ENCODE results near the gene CD69.

CD69 gene

DNA sequence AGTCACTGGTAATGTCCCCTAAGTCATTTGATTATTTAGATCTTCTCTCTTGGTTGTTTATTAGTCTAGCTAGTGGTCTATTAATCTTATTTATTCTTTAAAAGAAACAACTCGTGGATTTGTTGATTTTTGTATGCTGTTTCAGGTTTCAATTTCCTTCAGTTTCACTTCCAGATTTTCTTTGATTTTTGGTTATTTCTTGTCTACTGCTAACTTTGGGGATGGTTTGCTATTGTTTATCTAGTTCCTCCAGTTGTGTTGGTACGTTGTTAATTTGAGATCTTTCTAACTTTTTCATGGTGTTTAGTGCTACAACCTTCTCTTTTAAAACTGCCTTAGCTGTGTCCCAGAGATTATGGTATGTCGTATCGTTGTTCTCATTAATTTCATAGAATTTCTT, 18.5 kb upstream of the CD69 start:
- DNase-seq = no peak

DNA sequence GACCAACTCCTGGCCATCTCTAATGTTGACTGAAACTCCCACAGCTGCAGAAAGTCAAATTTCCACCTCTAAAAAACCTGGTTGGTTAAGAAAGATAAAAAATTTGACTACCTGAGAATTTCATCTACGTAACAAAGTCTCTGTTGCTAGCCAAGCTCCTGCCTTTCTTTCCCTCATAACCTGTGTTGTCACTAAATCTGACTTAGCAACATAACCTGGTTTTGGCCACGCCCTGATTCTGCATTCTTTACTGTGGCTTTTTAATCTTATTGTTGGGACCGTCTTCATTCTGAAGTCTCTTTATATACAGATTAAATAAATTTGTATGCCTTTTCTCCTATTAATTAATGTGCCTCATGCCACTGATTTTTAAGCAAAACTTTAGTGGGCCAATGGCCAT, 16.1 kb upstream of the CD69 start:
- DNase-seq = no peak

DNA sequence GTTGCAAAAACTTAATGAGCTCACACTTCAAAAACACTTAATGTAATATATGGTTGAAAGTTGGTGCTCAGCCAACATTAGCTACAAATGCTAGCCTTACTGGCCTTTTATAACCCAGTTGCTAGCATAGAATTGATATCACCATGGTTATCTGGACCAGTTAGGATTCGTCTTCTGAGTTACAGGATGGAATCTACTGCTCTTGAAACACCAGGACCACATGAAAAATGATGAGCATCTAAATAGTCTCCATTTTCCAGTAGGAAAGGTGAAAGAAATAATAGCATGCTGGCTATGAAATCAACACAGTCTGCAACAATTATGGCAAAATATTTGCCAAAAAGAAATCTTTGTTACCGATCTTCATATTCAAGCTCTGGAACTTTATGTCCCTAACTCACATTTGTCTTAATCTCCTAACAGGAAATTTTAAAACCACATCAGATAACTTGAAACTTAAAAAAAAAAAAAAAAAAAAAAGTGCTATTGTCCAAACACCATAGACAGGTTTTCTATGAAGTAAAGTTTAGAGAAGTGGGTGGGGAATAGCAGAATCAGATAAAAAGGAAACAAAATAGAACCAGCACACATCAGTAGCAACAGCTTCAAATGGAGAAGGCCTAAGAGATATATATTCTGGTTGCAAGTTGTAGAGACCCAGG, 12.6 kb upstream of the CD69 start:
- no peak for DNase-seq

DNA sequence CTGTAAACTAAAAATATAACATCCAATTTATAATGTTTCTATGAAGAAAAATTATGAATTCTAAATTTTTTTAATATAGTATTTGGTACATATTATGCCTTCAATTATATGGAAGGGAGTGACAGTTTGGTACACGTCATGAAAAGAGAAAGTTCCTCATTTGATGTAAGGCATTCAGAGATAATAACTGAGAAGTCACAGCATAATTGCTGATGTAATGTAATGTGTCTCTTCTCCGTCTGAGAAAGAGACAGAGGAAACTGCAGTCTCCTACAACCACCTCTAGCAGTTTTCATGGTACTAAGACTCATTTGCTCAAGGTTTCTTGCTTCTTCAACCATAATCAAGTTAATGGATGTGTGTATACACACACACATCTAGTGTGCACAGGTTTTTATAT, 2.3 kb upstream of the CD69 start:
- DNase-seq = no peak

DNA sequence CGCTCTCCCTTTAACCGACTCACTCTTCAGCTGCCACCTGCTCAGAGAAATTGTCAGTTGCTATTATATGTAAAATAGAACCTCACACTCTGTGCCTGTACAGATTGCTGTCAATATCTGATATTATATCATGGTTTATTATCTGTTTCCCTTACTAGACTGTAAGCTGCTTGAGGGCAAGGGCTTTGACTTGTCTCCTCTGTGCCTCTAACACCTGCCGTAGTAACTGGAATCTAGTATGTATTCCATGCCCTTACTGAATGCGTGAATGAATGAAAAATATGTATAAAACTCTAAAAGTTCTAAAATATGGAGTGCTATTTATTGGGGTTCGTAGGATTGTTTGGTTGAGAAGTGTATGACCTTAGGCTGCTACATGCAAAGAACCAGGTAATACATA, 1.7 kb upstream of the CD69 start:
- DNase-seq = no peak

DNA sequence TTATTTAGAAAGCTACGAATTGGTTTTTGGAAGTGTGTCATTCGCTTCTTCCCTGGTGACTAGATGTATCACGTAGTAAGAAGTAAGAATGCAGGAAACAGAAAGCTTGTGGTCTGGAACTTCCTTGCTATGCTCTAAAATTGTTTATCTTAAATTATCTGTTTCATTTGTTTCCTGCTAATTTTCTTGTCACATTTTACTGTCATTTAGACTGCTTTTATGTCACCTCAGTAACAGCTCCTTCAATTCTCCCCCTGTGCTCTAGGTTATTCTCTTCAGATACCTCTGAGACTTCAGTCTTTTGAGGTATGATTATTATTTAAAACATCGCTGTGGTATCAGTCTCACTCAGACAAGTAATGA, 699 bp upstream of the CD69 start:
- DNase-seq = no peak

DNA sequence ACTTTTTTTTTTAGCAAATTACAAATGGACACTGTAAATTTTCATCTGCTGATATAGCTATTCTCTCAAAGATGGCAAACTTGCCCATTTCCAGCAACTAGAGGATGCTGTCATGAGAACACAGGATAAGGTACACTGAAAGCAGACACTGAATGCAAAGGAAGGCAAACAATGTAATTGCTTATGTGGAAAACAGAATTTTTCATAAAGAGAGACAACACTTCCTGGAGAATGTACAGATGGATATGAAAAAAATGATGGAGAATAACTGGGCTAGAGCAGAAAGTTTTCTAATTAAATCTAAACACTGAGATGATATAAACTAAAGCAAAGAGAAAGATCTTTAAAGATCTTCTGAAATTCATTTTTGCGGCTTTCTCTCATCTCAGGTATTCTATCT, 581 bp downstream of the CD69 start:
- no peak for DNase-seq

DNA sequence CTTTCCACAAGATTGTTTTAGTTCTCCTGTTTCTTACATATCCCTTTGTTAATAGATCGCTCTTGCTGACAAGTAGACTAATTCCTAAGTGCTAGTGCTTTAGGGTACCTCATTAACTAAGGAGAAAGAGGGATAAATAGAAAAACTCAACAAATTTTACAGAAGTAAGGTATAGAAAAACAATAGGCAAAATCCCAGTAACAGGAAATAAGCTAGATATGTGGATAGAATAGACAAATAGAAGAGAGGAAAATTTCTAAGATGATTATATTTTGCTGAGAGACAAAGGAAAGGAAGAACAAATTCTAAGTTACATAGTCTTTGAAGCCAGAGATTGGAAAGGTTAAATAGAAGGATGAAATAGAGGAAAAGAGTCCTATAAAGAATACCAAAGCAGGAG, 1.0 kb downstream of the CD69 start:
- DNase-seq = no peak

DNA sequence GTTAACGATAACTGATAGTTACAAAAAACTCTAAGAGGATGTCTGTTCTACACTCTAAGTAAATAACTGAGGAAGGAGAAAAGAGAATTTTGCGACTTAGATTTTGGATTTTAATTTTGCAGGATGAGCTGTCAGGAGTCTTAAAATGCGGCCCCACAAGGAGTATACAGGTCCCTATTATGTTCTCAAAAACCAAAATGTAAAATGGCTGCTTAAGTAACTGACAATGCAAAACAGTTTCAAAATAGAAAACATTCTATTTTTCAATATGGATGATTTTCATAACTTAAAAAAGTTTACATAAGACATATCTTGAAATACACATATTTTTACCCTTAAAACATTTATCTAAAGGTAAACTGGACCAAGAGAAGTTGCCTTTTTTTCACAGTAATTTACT, 2.6 kb downstream of the CD69 start:
- DNase-seq = no peak

DNA sequence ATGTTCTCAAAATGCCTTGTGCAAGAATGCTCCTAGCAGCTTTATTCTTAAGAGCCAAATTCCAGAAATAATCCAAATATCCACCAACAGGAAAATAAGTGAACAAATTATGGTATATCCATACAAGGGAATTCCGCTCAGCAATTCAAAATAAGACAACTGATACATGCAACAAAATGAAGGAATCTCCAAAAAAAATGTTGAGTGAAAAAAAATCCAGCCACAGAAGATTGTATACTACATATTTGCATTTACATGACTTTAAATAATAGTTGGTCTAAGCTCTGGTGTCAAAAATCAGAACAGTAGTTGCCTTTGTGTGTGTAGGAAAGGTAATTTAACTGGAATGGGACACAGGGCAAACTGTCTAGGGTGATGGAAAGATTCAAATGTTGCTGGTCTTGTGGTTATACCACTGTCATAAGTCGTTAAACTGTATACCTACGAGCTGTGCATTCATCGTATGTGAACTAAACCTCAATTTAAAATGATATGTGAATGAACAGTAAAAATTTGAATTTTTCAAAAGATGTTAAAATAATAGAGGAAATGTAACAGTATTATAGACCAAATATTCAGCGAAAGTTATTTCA, 3.2 kb downstream of the CD69 start:
- DNase-seq = no peak

DNA sequence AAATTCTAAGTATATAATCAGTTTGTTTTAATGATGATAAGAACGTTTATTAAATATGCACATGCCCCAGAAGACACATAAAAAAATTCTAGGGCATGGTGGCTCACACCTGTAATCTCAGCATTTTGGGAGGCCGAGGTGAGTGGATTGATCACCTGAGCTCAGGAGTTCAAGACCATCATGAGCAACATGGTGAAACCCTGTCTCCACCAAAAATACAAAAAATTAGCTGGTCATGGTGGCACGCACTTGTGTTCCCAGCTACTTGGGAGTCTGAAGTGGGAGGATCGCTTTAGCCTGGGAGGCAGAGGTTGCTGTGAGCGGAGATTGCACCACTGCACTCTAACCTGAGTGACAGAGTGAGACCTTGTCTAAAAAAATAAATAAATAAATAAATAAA, 4.0 kb downstream of the CD69 start:
- DNase-seq = no peak

DNA sequence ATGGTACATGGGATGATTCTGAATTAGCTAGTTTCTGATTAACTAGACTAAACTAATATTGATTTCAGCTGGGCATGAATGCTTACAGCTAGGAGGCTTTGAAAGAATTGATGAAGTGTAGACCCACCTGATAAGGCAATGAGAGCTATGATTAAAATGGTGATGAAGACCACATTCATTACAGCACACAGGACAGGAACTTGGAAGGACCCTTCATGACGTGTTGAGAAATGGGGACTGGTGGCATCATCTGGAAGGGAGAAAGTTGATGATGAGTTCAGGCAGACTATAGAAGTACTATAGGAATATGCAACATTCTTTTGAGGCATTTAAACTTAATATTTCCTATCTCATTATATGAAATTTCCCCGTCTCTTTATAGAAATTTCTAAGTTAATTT, 4.5 kb downstream of the CD69 start:
- no peak for DNase-seq

DNA sequence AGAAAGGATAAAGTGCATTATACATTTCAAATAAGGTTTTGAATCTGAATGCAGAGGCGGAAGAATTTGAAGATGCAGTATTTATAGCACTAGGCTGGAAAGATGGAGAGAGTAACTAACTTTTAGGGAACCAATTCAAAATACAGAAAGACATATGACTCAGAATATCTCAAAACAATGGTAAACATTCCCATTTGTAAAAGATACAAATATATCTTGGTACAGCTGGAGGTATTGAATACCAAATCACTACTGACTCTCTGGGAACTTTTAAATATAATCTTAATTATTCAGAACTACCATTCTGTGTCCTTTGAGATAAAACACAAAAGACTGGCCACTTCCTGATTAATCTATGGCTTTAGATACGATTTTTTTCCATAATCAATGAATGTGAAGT, 5.1 kb downstream of the CD69 start:
- DNase-seq = no peak

DNA sequence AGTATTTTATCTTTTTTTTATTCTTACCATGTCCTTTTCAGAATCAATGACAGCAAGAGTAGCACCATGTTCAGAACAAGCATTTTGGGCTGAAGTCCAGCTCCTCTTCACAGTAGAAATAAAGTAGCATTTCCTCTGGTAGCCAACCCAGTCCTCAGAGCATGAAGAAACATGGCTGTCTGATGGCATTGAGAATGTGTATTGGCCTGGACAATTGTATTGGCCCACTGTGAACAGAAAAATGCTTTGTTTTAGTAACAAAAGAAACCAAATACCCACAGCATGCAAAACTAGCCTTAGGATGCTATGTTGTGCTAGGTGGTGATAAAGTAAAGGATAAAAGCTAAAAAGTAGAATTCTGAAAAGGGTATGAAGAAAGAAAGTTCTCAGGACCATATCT, 5.7 kb downstream of the CD69 start:
- no peak for DNase-seq

DNA sequence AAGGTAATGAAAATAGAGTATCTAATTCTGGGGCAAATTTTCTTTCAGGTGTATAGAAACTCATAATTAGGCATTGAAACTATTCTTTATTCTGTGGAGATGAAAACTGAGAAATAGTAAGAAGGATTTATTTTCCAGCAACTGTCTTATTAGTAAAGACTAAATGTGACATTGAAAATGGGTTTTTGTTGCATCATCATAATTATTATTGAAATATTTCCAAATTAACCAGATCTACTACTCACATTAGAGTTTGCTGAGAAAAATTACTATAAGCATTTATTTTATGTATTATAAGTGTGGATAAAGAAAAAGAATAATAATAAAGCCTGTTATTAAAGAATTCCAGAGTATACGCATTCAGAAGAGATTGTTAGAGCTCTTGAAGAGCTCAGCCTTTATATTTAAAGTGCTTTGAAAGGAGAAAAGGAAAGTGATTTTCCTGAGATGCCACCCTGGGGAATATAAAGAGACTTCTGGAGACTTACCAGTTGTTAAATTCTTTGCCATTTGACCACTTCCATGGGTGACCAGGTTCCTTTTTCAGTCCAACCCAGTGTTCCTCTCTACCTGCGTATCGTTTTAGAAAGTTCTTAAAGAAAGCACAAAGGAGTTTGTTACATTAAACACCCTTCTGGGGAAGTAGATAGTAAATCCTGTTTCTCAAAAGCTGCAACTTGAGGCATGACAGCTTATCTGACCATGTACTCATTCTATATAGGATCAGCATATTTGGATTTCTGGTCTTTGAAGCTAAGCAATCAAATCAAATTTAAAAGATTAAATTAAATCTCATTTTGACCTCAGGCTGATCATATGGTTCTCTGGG, 6.4 kb downstream of the CD69 start:
- no peak for DNase-seq

DNA sequence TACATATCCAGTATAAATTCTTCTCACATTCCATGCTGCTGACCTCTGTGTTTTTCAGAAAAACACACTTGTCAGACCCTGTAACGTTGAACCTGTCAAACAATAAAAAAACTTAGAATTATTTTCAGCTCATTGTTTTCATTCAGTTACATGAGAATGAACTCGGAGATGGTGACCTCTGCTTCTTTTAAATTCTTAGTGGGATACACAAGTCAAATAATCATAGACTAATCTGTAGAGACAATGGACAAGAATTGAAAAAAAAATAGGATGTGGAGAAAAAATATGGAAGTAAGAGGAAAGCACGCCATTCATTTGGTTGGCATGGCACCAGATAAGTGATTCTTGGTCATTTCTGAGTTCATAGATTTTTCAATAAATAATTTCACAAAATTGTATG, 7.2 kb downstream of the CD69 start:
- no peak for DNase-seq

DNA sequence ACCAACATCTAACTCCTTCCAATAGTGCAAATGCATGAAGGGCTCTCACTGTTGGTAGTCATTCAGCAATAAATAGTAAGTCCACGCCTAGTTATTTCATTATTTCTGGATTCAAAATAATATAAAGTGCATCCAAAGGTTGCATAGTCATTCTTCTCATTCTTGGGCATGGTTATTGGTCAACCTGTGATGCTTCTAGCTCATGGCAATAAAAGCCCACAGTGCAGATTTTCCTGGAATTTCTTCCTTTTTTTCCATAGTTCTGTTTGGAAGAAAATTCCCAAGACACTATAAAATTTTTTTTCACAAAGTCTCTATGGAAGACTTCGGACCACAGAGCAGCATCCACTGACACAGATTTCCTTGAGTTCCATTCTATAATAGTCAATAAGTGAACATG, 7.6 kb downstream of the CD69 start:
- no peak for DNase-seq

DNA sequence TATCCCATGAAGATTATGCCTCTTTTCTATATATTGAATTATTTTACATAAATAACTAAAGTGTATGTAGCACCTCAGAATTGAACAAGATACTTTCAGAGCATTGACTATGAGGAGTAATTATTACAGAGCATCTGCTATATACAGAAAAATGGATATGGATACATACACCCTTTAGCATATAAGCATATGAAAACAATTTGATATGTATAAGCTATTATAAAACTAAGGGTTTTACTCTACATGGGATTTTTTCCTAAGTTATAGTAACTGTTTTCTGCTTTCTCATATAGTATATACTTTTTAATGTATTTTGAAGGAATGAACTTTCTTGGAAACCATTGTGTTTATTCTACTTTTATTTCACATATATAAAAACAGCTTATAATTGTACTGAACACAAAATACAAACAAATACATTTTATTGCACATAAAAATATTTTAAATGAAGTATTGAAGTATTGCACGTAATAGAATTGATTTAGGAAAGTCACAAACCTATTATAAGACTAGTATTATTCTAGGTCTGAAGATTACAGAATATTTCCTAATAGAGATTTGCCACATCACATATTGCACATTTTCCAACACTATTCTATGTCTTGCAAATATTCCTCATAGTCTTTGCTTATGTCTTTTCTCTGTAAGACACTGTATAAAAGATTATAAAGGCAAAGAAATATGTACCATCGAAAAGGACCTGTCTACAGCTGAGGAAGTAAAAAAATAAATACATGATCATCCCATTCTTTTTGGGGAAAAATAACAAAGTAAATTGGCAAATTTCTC, 8.4 kb downstream of the CD69 start:
- no peak for DNase-seq

DNA sequence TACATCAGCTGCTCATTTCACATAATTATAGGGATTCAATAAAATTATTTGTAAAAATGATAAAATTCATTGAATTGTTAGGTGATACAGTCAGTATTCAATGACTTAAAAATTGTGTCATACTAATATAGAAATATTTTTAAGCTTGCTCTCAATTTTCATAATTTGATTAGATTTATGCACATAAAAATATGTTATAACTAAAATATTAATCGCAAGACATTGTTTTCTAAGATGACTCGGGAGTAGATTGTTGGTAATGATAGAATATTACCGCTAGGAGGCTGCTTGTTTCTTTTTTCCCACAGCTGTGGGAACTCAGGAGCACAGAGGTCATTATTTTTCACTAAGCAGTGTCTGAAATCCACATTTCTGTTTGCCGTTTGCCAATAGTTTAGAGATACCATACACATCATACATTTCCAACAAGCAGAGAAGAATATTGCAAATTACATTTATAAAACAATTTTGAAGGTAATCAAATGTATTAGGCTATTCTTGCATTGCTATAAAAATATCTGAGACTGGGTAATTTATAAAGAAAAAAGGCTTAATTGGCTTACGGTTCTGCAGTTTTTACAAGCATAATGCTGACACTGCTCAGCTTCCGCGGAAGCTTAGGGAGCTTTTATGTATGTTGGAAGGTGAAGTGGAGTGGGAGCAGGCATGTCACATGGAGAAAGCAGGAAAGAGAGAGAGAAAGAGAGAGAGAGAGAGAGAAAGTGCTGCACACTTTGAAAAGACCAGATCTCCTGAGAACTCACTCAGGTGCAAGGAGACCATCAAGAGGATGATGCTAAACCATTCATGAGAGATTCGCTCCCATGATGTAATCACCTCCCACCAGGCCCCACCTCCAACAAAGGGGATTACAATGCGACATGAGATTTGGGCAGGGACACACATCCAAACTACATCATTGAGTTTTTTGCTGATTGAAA, 9.2 kb downstream of the CD69 start:
- peak; percentile 55 to 62 for DNase-seq

DNA sequence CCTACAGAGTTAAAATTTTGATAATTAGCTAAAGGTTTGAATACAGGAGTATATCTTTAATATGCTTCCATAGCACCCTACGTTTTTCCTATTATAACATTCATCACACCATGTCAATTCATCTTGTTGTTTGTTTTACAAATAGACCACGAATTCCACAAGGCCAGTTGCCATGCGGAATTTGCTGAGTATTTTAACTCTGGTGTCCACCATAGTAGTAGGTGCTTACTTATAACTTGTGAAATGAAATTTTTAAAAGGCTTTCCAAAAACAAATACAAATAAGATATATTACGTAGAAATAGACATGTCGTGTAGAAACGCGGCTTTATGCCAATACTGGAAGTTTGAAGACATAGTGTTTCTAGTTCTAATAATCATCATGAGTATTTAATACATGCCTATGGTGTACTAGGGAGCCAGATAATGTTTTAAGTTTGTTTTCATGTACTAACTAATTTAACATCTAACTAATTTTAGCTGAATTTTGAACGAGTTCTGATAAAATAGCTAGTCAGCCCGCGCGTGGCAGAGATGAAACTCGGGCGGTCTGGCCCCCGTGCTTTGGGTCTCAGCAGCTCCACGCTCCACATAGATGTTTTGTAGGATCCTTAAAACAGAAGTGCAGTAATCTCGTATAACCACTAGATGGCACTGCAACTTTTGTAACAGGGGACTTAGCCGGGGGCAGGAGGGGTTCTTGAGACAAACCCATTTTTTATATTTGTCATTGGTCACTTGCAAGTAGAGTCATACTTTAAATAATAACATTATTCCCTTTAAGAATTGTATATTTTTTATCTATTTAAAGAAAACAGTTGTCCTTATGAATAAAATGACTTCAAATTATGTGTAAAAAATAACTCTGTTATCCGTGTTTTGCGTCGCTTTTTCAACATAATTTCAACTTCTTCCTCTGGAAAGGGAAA, 10.2 kb downstream of the CD69 start:
- peak; percentile 52 to 59 for DNase-seq

DNA sequence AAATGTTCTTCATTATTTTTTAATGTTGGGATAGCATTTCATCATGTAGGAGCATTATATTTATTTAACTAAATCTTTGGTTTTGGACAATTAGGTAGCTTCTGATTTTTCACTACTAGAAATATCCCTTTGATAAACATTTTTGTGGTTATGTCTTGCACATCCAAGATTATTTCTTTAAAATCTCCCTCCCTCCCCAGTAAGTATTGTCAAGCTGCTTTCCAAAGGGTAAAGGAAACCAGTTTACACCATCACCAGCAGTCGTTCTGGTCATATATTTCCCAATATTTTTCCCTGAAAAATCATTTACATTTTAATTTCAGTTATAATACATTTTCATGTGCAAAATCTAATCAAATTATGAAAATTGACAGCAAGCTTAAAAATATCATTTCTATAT, 11.1 kb downstream of the CD69 start:
- DNase-seq = no peak
